GM18508 (cell line): ENCODE data around the gene SCYGR4.
"Not testable (repeated sequence)": the region's sequence is repeated elsewhere in the genome, so short reads cannot be mapped to it uniquely, and the experiment has no call there.

ENCODE experiments used
- ATAC-seq: cut with Tn5 transposase; IDR thresholded peaks from one replicate; pipeline ENCODE4 v1.9.1; 2021; ENCODE audit warnings: moderate number of reproducible peaks; ENCODE audit not compliant: insufficient read depth, unreplicated experiment

Gene SCYGR4, protein sequence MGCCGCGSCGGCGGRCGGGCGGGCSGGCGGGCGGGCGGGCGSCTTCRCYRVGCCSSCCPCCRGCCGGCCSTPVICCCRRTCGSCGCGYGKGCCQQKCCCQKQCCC

DNA sequence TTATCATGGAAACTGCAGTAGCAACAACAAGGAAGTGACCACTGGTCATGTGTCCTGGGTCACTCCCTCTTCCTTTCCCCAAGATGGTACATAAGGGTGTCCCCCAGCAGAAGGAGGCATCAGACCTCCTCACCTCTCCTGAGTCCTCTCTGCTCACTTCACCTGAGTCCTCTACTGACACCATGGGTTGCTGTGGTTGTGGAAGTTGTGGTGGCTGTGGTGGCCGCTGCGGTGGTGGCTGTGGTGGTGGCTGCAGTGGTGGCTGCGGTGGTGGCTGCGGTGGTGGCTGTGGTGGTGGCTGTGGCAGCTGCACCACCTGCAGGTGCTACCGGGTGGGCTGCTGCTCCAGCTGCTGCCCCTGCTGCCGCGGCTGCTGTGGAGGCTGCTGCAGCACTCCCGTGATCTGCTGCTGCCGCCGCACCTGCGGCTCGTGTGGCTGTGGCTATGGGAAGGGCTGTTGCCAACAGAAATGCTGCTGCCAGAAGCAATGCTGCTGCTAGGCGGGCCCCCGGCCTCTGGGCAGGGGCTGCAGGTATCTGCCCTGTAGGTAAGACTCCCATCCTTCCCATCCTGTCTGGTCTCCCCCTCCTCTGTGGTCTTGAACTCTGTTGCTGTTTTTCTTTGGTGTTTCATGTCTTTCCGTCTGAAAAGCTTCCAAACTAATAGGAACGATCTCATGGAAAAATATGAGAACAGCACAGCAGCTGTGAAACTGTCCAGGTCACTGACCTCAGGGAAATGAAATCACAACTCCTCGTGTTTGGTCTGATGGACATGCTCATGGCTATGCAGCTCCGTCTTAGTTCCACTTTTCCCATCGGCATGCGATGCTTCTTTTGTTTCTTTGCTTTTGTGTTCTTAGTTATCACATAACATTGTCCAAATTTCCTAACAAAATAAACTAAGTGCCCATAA is at the start of gene SCYGR4:
Gene SCYGR4 (plus strand): TSS at position 183 of the 915 bp plus-strand sequence. CDS start 0 bp downstream, at position 183.
- ATAC-seq: no peak

DNA sequence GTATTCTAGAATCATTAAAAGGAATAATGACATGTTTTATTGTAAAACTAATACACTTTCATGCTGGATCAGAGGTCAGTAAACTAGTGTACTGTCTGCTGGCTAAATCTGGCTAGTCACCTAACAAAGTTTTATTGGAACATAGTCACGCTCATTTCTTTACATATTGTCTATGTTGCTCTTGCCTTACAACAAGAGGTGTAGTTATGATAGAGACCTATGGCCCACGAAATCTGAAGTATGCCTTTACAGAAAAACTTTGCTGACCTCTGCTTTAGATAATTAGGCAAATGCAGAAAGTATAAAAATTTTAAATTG is 48.5 kb upstream of the SCYGR4 start:
- no peak for ATAC-seq

DNA sequence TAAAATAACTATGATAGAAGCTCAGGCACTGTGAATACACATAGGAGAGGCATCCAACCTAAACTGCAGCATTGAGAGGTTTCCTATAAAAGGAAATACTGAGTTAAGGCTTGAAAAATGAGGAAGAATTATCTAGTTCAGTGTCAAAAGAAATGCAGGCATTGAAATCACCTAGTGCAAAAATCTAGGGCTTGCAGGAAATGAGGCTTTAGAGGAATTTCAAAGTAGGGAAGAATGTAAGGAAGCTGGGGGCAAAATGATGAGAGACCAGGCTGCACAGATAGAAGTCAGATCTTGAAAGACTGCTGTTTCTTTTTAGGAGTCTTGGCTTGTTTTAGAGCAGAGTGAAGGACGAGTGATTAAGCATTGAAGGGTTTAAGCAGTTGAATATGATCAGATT is 46.7 kb upstream of the SCYGR4 start:
- no peak for ATAC-seq

DNA sequence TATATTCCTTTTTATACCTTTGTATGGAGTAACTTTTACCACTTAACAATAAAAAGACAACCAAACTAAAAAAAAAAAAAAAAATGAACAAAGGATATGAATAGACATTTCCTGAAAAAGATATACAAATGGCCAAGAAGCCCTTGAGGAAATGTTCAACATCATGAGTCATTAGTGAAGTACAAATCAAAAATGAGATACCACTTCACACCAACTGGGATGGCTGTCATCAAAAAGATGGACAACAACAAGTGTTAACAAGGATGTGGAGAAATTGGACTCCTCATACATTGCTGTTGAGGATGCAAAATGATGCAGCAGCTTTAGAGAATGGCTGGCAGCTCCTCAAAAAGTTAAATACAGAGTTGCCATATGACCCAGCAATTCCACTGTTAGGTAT is 41.2 kb upstream of the SCYGR4 start:
- ATAC-seq: no peak

DNA sequence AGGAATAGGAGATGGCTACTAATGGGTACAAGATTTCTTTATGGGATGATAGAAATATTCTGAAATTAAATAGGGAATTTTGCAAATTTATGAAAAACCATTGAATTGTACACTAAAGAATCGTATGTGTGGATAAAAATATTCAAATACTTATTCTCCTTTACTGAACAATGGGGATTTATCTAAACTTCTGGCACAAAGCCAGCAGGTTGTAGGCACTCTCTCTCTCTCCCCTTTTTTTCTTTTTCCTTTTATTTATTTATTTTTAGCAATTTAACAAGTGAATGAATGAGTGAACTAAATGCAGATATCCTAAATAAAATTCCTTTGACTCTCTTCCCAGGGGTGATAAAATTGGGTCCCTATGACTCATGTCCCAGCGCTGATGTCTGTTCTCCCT is 40.5 kb upstream of the SCYGR4 start:
- no peak for ATAC-seq

DNA sequence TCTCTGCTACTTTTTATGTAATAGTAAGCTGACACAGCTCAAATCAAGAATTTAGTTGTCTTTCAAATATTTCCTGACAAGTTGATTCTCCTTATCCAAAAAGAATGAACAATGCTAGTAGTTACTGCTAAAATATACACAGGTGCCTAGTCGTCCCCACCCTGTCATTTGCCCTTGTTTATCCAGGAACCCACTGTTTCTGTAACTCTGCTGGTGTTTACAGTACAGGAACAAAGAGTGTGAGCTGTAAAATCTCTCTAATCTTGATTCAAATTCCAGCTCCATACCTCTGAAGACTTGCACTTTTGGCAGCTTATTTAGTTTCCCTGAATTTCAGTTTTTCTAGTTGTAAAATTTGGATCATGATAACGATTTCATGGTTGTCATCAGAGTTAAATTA is 39.7 kb upstream of the SCYGR4 start:
- no peak for ATAC-seq

DNA sequence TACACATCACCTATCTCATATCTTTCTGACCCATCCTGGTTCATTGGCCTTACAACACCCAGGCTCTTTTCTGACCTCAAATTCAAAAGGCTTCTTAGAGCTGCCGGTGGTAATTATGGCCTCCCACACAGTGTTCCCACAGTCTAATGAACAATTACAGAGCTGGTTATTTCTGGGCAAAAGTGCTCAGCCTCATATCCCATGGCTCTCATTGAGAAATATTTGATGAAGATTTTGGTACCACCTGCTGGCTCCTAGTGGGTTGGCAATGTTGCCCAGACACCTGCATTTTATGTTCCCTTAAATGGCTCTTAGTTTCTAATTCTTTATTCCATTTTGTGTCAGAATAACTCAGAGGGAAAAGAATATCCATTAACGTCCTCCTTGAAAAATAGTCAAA is 38.7 kb upstream of the SCYGR4 start:
- ATAC-seq: no peak

DNA sequence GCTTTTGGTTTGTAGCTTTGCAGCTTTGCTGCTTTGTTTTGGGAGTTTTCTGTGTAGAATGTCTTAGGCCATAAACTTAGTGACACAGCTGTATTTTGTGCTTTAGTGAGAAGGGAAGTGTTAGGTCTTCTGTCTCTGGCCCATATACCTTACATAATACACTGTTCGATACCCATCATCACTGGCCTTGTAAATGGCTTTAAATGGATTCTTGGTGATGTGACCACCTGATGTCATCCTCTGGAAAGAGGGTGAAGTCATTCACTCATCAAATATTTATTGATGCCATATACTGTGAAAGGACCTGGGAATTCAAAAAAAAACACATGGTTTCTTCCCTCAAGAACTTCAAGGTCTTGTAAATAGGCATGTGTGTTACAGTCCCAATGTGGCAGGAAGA is 37.5 kb upstream of the SCYGR4 start:
- no peak for ATAC-seq

DNA sequence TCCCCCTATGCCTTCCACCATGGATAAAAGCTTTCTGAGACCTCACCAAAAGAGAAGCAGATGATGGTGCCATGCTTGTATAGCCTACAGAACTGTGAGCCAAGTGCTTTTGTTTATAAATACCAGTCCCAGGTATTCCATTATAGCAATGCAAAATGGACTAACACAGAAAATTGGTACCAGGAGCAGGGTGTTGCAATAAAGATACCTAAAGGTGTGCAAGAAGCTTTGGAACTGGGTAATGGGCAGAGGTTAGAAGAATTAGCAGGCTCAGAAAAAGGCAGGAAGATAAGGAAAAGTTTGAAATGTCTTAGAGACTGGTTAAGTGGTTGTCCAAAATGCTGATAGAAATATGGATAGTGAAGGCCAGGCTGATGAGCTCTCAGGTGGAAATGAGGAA is 34.9 kb upstream of the SCYGR4 start:
- no peak for ATAC-seq

DNA sequence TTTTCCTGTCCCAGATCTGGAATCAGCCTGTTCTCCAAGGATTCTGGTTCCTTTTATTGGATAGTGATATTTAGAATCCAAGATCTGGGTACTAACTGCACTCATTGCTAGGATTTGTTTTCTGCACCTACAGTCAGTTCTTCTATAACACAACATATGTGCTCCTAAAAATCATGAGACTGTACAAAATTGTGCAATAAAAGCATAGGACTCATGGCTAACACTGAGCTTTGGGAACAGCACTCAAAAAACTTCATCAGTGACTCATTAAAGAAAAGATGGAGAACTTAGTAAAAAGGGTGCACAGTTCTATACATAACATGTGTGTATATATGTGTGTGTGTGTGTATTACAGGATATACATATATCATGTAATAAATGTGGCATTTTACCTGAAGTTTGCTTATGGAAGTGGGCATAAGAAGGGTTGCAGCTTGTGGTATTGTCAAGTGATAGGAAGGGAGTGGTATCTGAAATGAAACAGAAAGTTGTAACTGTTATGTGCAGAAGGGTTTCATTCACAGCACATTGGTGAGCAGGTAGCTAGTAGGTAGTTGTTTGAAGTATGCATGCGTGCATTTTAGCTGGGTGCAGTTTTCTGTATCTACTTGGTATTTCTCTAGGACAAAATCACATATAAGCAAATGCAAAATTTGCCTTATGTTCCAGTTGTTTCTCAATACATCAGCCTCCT is 24.5 kb upstream of the SCYGR4 start:
- ATAC-seq: peak; percentile 85

DNA sequence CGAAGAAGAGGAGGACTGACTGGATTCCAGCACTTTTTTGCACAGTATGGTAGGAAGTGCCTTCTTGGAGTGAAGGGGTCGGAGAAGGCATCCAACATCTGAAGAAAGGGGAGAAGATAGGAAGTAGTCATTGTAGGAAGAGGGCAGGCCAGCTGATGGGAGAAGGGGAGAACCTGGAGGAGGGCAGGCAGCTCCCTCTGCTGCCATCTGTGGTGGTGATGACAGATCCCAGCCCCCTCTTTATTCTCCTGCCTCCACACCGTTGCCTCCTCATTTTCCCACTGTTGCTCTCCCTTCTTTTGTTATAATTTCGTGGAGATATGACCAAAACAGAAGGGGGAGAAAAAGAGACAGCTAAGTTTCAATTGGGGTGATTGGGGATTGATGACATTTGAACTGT is 21.5 kb upstream of the SCYGR4 start:
- ATAC-seq: no peak

DNA sequence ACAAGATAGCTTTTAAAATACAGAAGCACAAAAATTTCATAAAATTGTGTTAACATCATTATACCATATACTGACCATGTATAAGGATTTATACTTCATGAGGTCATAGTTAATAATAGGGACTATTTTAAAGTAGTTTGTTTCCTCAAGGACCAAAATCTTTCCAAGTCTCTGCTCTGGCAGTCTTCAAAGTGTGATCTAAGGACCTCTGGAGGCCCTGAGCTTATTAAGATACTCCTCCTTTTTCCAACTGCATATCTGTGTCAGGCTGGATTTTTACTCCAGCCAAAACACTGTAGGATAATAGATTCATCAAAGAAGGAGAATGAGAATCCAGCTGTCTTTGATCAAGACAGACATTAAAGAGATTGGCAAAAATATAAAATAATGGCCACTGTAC is 20.3 kb upstream of the SCYGR4 start:
- no peak for ATAC-seq

DNA sequence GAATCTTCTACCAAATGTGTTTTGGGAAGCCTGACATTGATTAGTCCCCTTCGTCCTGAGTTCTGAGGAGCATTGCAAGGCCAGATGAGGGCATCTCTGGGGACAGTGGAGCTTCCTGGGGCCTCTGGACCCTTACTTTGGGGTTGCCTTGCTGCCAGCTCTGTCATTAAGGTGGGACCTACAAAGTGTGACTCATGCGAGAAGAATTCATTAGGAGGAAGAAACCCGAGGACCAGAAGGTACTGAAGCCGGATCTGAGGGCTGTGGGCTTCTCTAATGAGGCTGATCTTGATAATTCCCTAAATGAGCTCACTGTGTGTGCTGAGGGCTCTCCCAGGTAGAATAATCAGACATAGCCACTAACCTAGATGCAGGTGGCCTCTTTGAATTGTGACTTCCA is 19.3 kb upstream of the SCYGR4 start:
- ATAC-seq: no peak

DNA sequence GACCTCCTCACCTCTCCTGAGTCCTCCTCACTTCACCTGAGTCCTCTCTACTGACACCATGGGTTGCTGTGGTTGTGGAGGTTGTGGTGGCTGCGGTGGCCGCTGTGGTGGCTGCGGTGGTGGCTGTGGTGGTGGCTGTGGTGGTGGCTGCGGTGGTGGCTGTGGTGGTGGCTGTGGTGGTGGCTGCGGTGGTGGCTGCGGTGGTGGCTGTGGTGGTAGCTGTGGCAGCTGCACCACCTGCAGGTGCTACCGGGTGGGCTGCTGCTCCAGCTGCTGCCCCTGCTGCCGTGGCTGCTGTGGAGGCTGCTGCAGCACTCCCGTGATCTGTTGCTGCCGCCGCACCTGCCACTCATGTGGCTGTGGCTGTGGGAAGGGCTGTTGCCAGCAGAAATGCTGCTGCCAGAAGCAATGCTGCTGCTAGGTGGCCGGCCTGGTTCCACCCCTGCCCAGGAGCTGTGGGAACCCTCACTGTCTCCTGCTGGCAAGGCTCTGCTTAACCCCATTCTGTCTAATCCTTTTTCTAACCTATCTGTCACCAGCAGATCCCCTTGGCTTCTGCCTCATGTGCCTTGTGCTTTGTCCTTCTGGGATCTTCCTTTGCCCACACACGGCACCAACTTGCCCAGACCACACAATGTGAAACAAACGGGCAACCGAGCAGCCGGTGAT is 18.3 kb upstream of the SCYGR4 start, which contains the start of gene SCYGR2:
Gene SCYGR2 (plus strand): TSS at position 59 of the 669 bp plus-strand sequence. CDS start 0 bp downstream, at position 59.
- not testable (repeated sequence) for ATAC-seq

DNA sequence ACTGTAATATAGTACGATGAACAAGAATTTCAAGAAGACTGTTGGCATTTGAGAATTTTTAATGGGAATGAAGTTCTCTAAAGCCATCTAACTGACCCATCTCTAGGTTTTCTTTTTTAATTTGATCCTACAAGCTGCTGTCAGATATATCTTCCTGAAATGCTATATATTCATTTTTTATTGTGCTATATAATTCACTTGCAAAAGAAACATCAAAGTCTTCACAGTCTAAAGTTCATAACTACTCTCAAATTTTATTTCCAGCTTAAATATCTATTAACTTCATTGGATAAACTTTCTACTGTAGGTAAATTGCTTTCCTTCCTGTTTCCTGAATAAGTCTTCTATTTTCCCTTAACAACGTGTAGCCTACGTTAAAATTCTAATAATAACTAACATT is 14.9 kb upstream of the SCYGR4 start:
- no peak for ATAC-seq

DNA sequence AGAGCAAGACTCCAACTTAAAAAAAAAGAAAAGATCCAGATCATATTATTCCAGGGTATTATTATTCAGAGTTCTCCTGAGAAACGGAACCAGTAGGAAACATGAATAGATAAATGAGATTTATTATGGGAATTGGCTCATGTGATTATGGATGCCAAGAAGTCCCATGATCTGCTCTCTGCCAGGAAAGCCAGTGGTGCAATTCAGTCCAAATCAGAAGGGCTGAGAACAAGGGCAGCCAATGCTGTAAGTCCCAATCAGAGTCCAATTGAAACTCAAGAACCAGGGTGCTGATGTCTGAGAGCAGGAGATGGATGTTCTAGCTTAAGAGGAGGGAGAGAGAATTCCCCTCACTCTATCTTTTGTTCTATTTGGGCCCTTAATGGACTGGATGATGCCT is 10.8 kb upstream of the SCYGR4 start:
- ATAC-seq: no peak

DNA sequence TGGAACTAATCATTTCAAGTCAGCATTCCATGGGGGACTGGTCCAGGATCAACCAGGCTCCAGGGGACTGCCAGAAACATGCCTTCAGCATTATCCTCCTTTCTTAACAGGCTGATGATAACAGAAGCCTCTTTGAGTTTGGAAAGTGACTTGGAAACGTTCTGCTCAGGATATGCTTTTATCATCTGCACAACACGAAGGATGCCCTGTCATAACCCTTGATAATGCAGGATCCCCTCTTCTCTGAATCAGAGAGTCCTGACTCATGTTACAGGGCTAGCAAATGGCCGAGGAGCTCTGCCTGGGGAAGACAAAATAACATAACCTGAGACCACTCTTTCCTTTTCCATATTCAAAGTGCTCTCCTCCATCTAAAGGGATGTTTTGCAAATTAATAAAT is 9.4 kb upstream of the SCYGR4 start:
- no peak for ATAC-seq

DNA sequence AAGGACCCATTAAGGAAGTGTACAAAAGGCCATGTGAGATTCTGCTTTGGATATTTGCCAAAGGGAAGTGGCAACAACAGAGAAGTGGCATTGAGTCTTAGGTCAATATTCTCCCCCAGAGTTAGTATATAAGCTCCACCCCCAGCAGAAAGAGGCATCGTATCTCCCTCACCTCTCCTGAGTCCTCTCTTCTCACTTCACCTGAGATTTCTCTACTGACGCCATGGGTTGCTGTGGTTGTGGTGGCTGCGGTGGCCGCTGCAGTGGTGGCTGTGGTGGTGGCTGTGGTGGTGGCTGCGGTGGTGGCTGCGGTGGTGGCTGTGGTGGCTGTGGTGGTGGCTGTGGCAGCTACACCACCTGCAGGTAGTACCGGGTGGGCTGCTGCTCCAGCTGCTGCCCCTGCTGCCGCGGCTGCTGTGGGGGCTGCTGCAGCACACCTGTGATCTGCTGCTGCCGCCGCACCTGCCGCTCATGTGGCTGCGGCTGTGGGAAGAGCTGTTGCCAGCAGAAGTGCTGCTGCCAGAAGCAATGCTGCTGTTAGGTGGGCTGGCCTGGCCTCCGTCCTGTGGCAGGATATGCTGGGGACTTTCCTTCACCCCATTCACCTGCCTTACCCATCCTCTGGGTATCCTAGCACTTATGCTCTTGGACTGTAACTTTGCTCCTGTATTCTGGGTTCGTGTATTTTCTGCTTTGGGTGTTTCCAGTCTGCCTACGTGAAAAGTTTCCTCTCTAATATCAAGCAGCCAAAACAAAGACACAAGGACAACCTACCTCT is 8.5 kb upstream of the SCYGR4 start:
- ATAC-seq: no peak

DNA sequence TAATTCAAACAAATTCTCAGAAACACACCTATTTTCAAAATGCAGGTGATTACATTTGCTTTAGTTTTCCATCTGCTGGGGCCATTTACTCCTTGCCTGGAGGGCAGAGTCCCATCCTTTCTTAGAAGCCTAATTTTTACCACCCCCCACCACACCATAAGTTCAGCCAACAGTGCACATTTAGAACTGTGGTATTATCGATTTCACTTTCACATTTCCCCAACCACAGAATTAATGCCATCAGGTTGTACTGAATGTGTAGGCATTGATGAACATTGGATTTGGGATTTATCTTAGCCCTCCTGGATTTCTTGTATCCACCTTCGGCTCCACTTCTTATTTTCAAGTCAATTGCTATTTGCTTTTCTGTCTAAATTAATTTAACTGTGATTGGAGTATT is 7.2 kb upstream of the SCYGR4 start:
- ATAC-seq: no peak

DNA sequence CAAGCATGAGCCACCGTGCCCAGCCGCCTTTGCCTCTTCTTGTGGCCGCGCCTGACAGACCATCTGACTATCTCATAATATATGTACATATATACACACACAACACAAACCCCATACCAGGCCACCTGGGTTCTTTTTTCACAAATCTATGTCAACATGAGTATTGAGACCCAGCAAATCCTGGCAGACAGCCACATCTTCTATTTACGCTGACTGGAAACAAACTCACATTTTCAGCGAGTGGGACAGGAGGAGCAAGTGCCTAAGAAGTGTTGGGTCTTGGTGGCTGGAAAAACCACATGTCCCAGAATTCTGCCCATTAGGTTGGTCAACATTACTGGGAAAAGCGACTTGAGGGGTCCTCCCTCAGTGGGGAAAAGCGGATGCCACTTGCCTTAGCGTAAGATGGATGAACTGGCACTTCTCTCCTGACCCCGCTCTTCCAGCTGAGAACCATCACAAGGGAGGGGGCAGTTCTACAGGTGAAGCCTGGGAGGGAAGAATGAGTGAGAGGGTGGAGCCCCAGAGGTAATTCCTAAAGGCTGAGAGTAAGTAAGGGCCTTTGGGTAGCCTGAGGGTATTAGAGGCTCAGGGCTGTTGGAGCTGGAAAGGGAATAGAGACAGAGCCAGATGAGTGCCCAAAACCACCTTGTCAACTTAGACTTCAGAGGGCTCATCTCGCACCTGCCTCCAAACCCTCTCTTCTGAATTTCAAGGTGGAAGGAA is 4.6 kb upstream of the SCYGR4 start:
- ATAC-seq: no peak
